HG02870 (cell line): Measurements from ENCODE around the gene EXPH5.
"Not testable (repeated sequence)": the region's sequence is repeated elsewhere in the genome, so short reads cannot be mapped to it uniquely, and the experiment has no call there.

Experiments
- ATAC-seq: cut with Tn5 transposase; IDR thresholded peaks from one replicate; pipeline ENCODE4 v1.9.1; 2021; ENCODE audit warnings: mild to moderate bottlenecking, moderate library complexity; ENCODE audit not compliant: unreplicated experiment

EXPH5 gene

DNA sequence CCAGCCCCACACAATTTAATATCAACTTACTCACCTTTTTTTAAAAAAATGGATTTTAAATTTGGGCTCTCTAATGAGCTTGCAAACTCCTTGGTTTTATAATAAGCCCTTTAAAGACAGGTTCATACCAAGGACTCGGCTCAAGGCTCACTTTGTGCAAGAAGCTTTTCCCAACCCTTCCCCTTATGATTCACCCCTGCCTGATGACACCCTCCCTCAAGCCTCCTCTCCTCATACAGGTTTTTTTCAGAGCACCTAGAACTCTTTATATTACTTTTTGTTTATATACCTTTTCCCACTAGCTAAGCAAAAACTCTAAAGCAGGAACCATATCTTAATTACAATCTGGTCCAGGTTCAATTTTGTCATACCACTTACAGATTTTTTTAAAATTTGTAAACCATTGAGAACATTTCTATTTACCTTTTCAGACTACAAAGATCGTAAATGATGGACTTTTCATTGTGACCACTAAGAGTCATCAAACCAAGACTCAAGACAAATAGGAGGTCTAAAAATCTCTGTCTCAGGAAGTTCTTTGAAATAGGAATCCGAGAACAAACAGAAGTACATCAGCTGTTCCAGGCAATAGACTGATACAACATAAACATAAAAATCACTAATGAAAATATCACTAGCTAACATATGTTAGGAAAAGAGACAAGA, 13.1 kb upstream of the EXPH5 start:
- ATAC-seq: no peak

DNA sequence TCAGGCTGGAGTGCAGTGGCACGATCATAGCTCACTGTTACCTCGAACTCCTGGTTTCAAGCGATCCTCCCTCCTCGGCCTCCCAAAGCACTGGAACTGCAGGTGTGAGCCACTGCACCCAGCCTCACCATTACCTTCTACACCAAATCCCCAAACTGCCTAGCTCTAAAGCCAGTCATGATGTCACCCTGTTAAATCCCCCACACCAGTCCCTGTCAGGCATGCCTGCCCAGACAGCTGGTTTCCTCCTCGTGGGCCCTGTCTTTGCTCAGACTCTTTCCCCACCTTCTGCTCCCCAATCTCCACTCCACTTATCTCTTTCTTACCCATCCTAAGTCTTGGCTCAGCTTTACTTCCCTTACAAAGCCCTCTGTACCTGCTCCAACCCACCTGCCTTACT, 12.5 kb upstream of the EXPH5 start:
- no peak for ATAC-seq

- not testable (repeated sequence) for ATAC-seq
These were observed 9.2 kb upstream of the EXPH5 start for GRCh38 chr11:108602818-108603217.

DNA sequence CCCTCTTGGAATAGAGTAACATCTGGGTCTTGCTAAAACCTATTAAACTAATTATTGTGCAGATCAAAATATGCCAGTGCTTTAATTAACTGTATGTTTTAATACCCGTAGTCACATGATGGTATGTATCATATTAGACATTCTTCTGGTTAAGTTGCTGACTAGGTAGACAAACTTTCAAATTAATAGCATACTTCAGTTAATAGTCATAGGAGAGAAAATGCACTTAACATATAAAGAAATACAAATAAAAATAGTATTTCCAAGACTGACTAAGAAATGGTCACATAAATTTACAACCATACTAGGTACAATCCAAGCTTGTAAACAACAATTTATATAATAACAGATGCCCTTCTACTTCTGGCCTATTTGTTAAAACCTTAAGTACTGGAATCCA, 7.6 kb upstream of the EXPH5 start:
- ATAC-seq: no peak

DNA sequence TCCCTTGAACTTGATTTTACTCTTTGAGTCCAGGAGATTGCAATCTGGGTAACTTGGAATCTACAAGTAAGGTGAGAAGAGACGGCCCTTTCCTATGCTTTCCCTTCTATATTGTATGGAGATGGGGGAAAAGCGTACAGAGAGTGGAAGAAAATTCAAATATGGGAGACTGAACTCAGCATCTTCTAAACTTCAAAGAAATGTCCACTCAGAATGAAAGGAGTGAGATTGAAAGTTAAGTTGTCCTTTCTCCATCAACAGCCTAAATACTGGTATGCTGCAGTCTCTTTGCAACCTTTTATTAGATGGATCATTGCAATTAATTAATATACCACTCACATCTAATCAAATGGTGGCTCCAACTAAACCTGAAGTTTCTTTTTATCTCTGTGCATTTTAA, 6.4 kb upstream of the EXPH5 start:
- ATAC-seq: no peak

- no peak for ATAC-seq
These were observed 4.3 kb upstream of the EXPH5 start for GRCh38 chr11:108597736-108598355.

DNA sequence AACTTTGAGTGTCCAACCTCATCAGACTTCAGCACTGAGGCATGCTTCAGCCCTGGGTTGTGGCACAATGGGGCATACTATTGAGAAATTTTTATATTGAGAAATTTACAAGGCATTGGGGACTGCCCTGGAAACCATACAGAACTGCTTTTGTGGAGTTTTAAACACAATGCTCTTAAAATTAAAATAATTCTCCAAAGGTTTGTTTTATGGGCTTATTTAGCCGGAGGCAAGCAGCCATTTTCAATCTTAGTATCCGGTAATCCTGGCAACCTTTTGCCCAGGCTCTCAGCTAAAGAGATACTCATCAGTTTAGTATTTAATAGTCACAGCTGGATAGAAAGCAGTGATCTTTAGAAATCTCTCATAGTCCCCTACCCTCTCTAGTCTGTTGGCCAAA, 3.1 kb upstream of the EXPH5 start:
- no peak for ATAC-seq

DNA sequence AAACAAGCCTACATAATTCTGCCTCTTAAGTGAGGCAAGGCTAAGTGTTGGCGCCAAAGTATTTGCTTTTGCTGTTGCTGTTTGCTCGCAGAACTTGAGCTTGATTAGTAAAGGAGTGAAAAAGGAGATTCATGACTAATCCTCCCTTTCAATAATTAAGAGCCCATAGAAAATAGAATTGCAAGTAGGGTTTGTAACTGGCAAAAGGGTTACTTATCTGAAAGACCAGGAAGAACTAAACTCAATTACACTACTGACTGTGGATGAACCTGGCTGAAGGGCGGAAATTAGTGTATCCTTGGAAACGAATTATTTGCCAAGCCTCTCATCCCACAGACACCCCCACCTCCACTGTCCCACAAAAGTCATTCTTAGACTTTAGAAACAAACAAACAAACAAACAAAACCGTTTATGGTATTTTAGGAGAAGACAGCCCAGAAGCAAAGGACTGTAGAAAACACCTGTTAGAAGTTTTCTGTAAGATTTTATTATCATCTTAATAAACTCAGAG, 411 bp upstream of the EXPH5 start:
- no peak for ATAC-seq

- ATAC-seq: peak; percentile 20
These were observed 866 bp downstream of the EXPH5 start for GRCh38 chr11:108592591-108593213.

DNA sequence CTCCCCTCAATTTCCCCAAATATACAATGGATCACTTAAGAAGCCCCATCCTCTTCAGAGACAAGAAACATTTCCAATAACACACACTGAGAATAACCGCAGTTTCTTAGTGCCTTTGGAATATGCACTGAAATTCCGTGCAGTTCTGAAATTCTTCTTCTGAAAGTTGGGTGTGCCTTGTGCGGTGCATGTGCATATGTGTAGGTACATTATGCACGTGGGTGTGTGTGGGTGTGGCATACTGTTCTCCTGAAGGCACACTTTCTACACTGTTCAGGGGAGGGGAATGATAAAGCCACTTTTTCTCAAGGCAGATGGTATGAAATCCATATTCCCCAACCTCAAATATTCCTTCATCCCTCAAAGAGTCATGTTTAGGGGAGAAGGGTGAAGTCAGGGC, 1.7 kb downstream of the EXPH5 start:
- ATAC-seq: no peak

GRCh38 chr11:108589136-108589535, 4.4 kb downstream of the EXPH5 start:
- ATAC-seq: no peak

DNA sequence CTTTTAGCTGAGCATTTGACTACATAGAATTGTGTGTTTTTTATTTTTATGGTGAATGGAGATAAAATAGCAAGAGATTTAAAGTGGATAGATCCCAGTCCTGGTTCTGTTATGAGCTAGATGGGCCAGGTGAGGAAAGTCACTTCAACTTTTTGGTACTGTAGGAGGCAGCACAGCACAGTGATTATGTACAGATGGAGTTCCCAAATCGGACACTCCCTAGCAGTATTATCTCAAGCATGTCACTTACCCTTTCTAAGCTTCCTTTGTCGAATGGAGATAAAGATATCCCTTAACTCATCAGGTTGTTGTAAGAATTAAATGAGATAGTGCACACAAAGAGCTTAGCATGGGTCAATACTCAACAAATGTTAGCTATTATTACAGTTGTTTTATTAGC, 5.3 kb downstream of the EXPH5 start:
- ATAC-seq: no peak

DNA sequence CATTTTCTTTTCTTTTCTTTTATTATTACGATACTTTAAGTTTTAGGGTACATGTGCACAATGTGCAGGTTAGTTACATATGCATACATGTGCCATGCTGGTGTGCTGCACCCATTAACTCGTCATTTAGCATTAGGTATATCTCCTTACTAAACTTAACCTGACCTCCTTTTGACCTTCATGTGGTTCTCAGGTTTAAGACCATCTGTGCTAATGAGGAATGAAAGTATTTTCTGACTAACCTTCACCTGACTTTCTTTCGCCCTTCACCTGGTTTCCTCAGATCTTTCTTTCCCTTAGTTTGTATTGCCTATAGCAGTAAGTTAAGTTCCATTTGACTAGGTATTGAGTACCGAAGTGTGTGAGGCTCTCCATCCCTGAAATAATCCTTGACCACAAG, 6.5 kb downstream of the EXPH5 start:
- ATAC-seq: peak; percentile 60

- peak; percentile 15 for ATAC-seq
These were observed 7.0 kb downstream of the EXPH5 start for GRCh38 chr11:108586600-108586999.

DNA sequence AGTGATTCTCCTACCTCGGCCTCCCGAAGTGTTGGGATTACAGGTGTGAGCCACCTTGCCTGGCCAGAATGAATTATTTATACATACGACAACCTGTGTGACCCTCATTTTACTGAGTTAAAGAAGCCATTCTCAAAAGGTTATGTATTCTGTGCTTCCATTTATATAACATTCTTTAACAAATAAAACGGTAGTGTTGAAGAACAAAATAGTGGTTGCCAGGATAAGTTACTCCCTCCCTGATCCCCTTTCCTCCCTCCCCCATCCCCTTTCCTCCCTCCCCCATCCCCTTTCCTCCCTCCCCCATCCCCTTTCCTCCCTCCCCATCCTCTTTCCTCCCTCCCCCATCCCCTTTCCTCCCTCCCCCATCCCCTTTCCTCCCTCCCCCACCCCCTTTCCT, 7.4 kb downstream of the EXPH5 start:
- ATAC-seq: not testable (repeated sequence)

DNA sequence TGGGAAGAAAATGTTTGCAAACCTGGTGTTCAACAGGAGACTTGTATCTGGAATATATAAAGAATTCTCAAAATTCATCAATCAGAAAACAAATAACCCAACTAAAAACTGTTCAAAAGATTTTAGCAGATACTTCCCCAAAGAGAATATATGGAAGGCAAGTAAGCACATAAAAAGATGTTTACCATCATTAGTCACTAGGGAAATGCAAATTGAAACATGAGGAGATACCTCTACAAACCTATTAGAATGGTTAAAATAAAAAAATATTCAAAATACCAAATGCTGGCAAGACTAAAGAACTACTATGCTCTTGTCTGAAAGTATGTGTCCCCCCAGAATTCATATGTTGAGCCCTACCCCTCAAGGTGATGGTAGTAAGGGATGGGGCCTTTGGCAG, 8.6 kb downstream of the EXPH5 start:
- no peak for ATAC-seq

- no peak for ATAC-seq
These were observed 12.9 kb downstream of the EXPH5 start for GRCh38 chr11:108580645-108581044.

DNA sequence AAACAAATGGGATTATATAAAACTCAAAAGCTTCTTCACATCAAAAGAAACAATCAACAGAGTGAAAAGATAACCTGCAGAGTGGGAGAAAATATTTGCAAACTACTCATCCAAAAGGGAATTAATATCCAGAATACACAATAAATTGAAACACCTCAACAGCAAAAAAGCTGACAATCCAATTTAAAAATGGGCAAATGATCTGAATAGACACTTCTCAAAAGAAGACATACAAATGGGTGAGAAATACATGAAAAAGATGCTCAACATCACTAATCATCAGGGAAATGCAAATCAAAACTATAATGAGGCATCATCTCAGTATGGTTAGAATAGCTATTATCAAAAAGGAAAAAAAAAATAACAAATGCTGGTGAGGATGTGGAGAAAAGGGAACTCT, 13.5 kb downstream of the EXPH5 start:
- ATAC-seq: no peak

DNA sequence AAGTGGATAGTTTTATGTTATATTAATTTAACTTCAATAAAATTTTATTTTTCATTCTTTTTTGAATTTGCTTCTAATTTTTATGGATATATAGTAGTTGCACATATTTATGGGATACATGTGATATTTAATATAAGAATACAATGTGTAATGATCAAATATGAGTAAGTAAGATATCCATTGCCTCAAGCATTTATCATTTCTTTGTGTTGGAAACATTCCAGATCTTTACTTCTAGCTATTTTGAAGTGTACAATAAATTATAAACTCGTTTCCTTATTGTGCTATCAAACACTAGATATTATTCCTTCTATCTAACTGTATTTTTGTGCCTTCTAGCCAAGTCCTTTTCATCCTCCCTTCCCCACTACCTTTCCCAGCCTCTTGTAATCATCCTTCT, 17.0 kb downstream of the EXPH5 start:
- no peak for ATAC-seq

GRCh38 chr11:108574675-108575074, 18.9 kb downstream of the EXPH5 start:
- ATAC-seq: no peak

GRCh38 chr11:108571001-108571400, 22.6 kb downstream of the EXPH5 start:
- no peak for ATAC-seq

DNA sequence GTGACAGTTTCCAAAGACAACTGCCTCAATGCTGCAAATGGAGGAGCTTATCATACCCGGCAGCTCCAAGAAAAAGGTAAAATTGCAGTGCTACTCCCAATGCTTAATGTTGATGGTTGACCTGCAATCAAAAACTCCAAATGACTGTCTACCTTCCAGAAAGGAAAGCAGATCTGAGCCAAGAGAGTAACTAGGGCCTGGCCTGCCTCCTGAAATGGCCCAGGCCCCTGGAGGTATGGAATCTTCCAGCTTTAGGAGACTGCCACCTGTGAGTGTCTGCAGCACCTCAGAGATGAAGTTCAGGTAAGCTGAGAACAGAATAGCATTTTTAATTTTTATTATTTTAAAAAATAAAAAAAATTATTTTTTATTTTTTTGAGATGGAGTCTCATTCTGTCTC, 23.7 kb downstream of the EXPH5 start:
- ATAC-seq: no peak
